Bronchial epithelial cell (primary cell): Measurements from ENCODE around the gene RAD51B. TPM values are rescaled to one million over a fixed set of nuclear protein-coding genes. Genes with fewer than 3 reads are reported as not detected.
"Not testable (repeated sequence)": the region's sequence is repeated elsewhere in the genome, so short reads cannot be mapped to it uniquely, and the experiment has no call there.

Source experiments
- DNase-seq: peaks from one replicate; pipeline ENCODE4 v3.0.0-alpha.2; 2010; ENCODE audit warnings: low read depth
- FAIRE-seq: peaks from 2 replicates; lab custom pipeline; 2011; peaks lifted over from hg19 to GRCh38; lab: Jason Lieb, UNC
- H3K27me3 ChIP-seq: 2 replicates; pipeline ENCODE4 v1.5.1; 2011; ENCODE audit warnings: low read length; ENCODE audit not compliant: control insufficient read depth, insufficient read depth
- H3K36me3 ChIP-seq: 2 replicates; pipeline ENCODE4 v1.5.1; 2011; ENCODE audit warnings: low read length; ENCODE audit not compliant: control insufficient read depth, insufficient read depth
- H3K4me3 ChIP-seq: 2 replicates; pipeline ENCODE4 v1.5.1; 2011; ENCODE audit warnings: mild to moderate bottlenecking, low read depth, low read length, control low read depth
- CTCF ChIP-seq: IDR thresholded peaks from 2 replicates; pipeline ENCODE4 v1.5.1; 2011; ENCODE audit warnings: mild to moderate bottlenecking, moderate library complexity, low read length, control low read depth, inconsistent platforms; ENCODE audit not compliant: insufficient read depth, severe bottlenecking
- total RNA-seq: library from RNA; depleted of rRNA; stranded (reverse); fragments of >200 nt; gene quantifications from 2 replicates; pipeline ENCODE4 v1.2.1, GENCODE V29; 2014

RAD51B gene
- total RNA-seq, 1 donor from 2014 or later, result 12.1 TPM

- no peak for TF ChIP-seq CTCF
- DNase-seq (no peak), FAIRE-seq (no peak)
- Histone ChIP-seq H3K27me3 (no peaks in the 10 kb centered on the region), H3K4me3 (no peak overlapping the region), H3K36me3 (no peaks in the 10 kb centered on the region)
Measured at GRCh38 chr14:68176687-68177086, 357.1 kb downstream of the RAD51B start.

- no peak for FAIRE-seq
- no peak for TF ChIP-seq CTCF
- DNase-seq, result no peak
- H3K27me3 ChIP-seq, result no peaks in the 10 kb centered on the region
- H3K4me3 ChIP-seq, result no peak overlapping the region
- no peaks in the 10 kb centered on the region for H3K36me3 ChIP-seq
Measured at GRCh38 chr14:68177728-68178127, 358.1 kb downstream of the RAD51B start.

- Histone ChIP-seq H3K36me3 (no peaks in the 10 kb centered on the region), H3K4me3 (no peak overlapping the region), H3K27me3 (no peaks in the 10 kb centered on the region)
- no peak for FAIRE-seq
- DNase-seq, result peak; percentile 26
- no peak for TF ChIP-seq CTCF
Measured at GRCh38 chr14:68178282-68178681, 358.7 kb downstream of the RAD51B start.

- no peak for TF ChIP-seq CTCF
- Histone ChIP-seq H3K27me3 (no peaks in the 10 kb centered on the region), H3K36me3 (no peaks in the 10 kb centered on the region), H3K4me3 (no peak overlapping the region)
- DNase-seq (peak; percentile 64), FAIRE-seq (no peak)
Measured at GRCh38 chr14:68181519-68182326, 362.1 kb downstream of the RAD51B start.

- H3K4me3 ChIP-seq, result no peak overlapping the region
- no peak for TF ChIP-seq CTCF
- H3K27me3 ChIP-seq, result no peaks in the 10 kb centered on the region
- no peaks in the 10 kb centered on the region for H3K36me3 ChIP-seq
- no peak for DNase-seq
- no peak for FAIRE-seq
Measured at GRCh38 chr14:68182492-68182891, 362.9 kb downstream of the RAD51B start.

GRCh38 chr14:68186500-68187276 is 367.1 kb downstream of the RAD51B start:
- H3K27me3 ChIP-seq, DNase-seq, H3K4me3 ChIP-seq, H3K36me3 ChIP-seq, FAIRE-seq: not testable (repeated sequence)
